Suprapubic skin (tissue), 4 donors: ENCODE results near the gene RPTOR. TPM values are rescaled to one million over a fixed set of nuclear protein-coding genes. Genes with fewer than 3 reads are reported as not detected.

Source experiments
- DNase-seq, 2 donors: peaks; one replicate each; pipeline ENCODE4 v3.0.0-alpha.2; 2019; ENCODE audit warnings: low spot score in 2 of 2
- H3K27ac ChIP-seq: fragments of 200-600 bp; sonication (generic); one replicate; pipeline ENCODE4 v1.5.1; 2019
- H3K27me3 ChIP-seq: fragments of 200-600 bp; sonication (generic); one replicate; pipeline ENCODE4 v1.5.1; 2019
- H3K36me3 ChIP-seq: fragments of 200-600 bp; sonication (generic); one replicate; pipeline ENCODE4 v1.5.1; 2019
- H3K4me1 ChIP-seq: fragments of 200-600 bp; sonication (generic); one replicate; pipeline ENCODE4 v1.5.1; 2019
- H3K4me3 ChIP-seq: fragments of 200-600 bp; sonication (generic); one replicate; pipeline ENCODE4 v1.5.1; 2019; ENCODE audit warnings: mild to moderate bottlenecking
- H3K9me3 ChIP-seq: fragments of 200-600 bp; sonication (generic); one replicate; pipeline ENCODE4 v1.5.1; 2019
- EP300 ChIP-seq: sonication (generic); formaldehyde crosslinking; IDR thresholded peaks from one replicate; pipeline ENCODE4 v1.6.1; 2017; ENCODE audit warnings: antibody characterized with exemption
- POLR2A ChIP-seq, 2 donors: fragments of 450-650 bp; IDR thresholded peaks; one replicate each; pipeline ENCODE4 v1.6.1; 2017; ENCODE audit warnings: antibody characterized with exemption in 2 of 2, mild to moderate bottlenecking in 2 of 2, moderate library complexity in 2 of 2
- POLR2AphosphoS5 ChIP-seq, 3 donors: sonication (generic); formaldehyde crosslinking; IDR thresholded peaks; one replicate each; pipeline ENCODE4 v1.6.1; 2017; ENCODE audit warnings: antibody characterized with exemption in 3 of 3
- WGBS: methylation state at CpG from one replicate; pipeline ENCODE4 v1.1.5; 2018; 5-methylcytosine and 5-hydroxymethylcytosine counted together
- total RNA-seq, 4 donors: library from RNA; depleted of rRNA; stranded (reverse); fragments of >200 nt; gene quantifications; one replicate each; pipeline ENCODE4 v1.1.0, GENCODE V29; 2016
- TF ChIP-seq, protein P1 (sequence below), 2 donors: fragments of 200-600 bp in 1 of 2; fragments of 450-650 bp in 1 of 2; sonication (generic) in 1 of 2; IDR thresholded peaks; one replicate each; pipeline ENCODE4 v1.5.1; 2016 to 2019; ENCODE audit warnings: antibody characterized with exemption in 2 of 2, mild to moderate bottlenecking in 1 of 2, moderate library complexity in 1 of 2

The RPTOR gene
- total RNA-seq, 4 donors from 2014 or later = 45.8 to 84.6 (median 53.0) TPM

DNA sequence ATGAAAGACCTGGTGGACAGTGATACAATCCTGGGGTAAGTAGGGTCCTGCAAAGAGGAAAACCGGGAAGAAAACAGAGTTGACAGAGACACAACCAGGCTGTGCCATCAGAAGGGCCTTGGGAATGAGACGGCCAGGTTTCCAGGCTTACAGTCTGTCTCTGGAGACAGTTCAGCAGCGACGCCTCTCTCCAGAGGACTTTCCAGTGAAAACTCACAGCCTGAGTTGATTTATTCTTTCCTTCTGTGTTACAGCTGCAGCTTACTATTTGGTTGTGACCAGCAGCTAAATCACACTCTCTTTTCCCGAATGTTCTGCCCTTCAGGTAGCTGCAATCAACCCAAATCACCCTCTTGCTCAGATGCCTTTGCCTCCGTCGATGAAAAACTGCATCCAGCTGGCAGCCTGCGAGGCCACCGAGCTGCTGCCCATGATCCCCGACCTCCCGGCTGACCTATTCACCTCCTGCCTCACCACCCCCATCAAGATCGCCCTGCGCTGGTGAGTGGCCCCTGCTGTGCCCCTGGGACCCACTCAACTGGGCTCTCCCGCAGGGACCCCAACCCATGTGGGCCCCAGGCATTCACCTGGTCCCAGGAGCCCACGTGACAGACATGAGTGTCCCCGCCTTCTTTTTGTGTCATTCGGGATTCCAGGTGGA is 209.2 kb downstream of the RPTOR start:
- DNase-seq = no peak
- 78% methylated on average over 17 of the region's 17 CpGs for WGBS
- Histone ChIP-seq H3K9me3 (no peaks in the 10 kb centered on the region), H3K4me3 (no peak overlapping the region), H3K27ac (no peak overlapping the region), H3K36me3 (peaks cover 20% of the 10 kb centered on the region), H3K4me1 (peaks cover 31% of the 10 kb centered on the region), H3K27me3 (no peaks in the 10 kb centered on the region)
- TF ChIP-seq EP300 (no peak), POLR2A (IDR thresholded peaks at IDR 0.05) (no peak), POLR2AphosphoS5 (IDR thresholded peaks at IDR 0.05) (no peak)
- TF ChIP-seq, protein P1, sequence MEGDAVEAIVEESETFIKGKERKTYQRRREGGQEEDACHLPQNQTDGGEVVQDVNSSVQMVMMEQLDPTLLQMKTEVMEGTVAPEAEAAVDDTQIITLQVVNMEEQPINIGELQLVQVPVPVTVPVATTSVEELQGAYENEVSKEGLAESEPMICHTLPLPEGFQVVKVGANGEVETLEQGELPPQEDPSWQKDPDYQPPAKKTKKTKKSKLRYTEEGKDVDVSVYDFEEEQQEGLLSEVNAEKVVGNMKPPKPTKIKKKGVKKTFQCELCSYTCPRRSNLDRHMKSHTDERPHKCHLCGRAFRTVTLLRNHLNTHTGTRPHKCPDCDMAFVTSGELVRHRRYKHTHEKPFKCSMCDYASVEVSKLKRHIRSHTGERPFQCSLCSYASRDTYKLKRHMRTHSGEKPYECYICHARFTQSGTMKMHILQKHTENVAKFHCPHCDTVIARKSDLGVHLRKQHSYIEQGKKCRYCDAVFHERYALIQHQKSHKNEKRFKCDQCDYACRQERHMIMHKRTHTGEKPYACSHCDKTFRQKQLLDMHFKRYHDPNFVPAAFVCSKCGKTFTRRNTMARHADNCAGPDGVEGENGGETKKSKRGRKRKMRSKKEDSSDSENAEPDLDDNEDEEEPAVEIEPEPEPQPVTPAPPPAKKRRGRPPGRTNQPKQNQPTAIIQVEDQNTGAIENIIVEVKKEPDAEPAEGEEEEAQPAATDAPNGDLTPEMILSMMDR (IDR thresholded peaks at IDR 0.05) = no peak

DNA sequence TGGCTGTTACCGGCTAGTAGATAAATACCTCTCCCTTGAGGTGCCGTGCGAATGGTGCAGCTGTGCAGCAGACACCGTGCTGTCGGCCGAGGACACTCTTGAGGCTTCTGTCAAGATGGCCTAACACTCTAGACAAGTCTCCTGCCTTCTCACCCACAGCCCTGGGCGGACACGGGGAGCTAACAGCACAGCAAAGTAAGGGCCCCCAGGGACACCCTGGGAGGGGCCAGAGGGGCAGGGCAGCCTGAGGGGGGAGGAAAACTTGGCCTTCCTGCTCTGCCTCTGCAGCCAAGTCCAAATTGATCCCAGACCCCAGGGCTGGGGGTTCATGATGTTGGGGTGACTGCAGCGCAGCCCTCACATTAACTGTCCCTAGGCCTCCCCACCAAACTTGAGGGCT is 210.2 kb downstream of the RPTOR start:
- WGBS = 81% methylated on average over 8 of the region's 9 CpGs

DNA sequence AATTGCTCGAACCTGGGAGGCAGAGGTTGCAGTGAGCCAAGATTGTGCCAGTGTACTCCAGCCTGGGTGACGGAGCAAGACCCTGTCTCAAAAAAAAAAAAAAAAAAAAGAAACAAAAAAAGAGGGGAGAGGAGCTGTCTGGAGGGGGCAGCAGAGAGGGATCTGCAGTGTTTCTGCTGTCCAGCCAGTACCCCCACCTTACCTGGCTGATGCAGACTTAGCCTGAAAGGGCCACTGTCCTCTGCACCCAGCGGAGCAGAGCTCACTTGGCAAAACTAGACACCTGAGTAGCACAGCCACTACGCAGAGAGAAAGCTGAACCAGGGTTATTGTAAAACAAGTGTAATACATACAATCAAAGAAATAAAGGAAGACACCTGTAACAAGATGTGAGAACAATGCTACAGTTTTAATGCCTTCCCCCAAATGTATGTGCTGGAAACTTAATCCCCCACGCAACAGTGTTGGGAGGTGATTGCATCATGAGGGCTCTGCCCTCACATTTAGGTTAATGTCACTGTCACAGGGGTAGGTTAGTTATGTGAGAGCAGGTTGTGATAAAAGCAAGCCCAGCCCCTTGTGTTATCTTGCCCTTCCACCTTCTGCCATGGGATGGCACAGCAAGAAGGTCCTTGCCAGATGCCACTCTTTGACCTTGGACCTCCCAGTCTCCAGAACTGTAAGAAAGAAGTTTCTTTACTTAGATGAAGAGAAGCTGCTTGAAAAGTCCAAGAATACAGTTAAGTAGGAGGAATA is 211.2 kb downstream of the RPTOR start:
- 98% methylated on average over 5 of the region's 5 CpGs for WGBS
- TF ChIP-seq POLR2AphosphoS5 (IDR thresholded peaks at IDR 0.05) (no peak), EP300 (no peak), POLR2A (IDR thresholded peaks at IDR 0.05) (no peak)
- TF ChIP-seq, protein P1 (IDR thresholded peaks at IDR 0.05) = no peak
- no peaks in the 10 kb centered on the region for H3K27me3 ChIP-seq

More for the DNA sequence above, 210.2 kb downstream of the RPTOR start:
- H3K27ac ChIP-seq = no peak overlapping the region
- no peaks in the 10 kb centered on the region for H3K27me3 ChIP-seq
- H3K36me3 ChIP-seq = peaks cover 20% of the 10 kb centered on the region
- TF ChIP-seq, protein P1 (IDR thresholded peaks at IDR 0.05) = no peak
- TF ChIP-seq POLR2AphosphoS5 (IDR thresholded peaks at IDR 0.05) (no peak), POLR2A (IDR thresholded peaks at IDR 0.05) (no peak), EP300 (no peak)
- H3K9me3 ChIP-seq = no peaks in the 10 kb centered on the region
- no peak for DNase-seq
- H3K4me1 ChIP-seq = peaks cover 33% of the 10 kb centered on the region
- H3K4me3 ChIP-seq = no peak overlapping the region

DNA sequence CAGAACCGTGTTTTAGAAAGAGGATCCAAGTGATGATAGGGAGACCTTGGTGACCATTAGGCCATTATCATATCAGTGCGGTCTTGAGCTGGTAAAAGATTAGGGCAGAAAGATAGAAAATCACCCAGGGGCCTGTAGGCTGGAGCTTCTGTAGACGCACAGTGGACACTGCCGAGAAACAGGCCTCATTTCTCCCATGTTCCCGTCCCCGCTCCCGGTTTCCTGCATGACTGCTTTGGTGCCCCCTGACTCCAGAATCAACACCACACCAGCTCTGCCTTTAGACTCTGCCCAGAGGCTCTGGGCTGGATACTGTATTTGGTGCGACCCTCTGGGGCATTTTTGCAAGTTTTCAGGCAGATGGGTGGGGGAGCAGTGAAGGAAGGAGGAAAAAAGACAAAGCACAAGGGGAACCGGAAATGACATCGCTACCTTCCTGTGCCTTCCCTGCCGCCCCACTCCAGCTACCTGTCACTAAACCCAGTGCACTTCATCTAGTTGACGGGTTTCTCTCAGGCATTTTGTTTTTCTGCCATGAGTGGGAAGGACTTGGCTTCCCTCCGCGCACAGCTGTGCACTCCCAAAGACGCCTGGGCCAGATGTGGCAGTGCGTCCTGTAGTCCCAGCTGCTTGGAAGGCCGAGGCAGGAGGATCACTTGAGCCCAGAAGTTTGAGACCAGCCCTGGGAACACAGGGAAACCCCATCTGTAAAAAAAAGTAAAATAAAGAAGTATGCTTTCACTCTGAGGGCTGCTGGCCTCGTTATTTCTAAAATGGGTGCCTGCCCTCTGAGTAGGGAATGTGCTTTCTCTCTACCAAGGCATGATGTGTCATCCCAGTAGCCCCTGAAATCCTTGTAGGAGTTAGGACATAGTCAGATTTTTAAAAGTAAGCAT is 214.1 kb downstream of the RPTOR start:
- H3K9me3 ChIP-seq = no peaks in the 10 kb centered on the region
- 69% methylated on average over 18 of the region's 18 CpGs for WGBS
- no peak overlapping the region for H3K27ac ChIP-seq
- no peak for TF ChIP-seq POLR2AphosphoS5 (IDR thresholded peaks at IDR 0.05)
- TF ChIP-seq EP300 = no peak
- TF ChIP-seq POLR2A (IDR thresholded peaks at IDR 0.05) = no peak
- TF ChIP-seq, protein P1 (IDR thresholded peaks at IDR 0.05) = no peak
- H3K4me1 ChIP-seq = peaks cover 15% of the 10 kb centered on the region
- H3K4me3 ChIP-seq = no peak overlapping the region
- peaks cover 20% of the 10 kb centered on the region for H3K36me3 ChIP-seq
- no peaks in the 10 kb centered on the region for H3K27me3 ChIP-seq
- DNase-seq = no peak

More for the DNA sequence above, 211.2 kb downstream of the RPTOR start:
- Histone ChIP-seq H3K27ac (no peak overlapping the region), H3K36me3 (peaks cover 20% of the 10 kb centered on the region), H3K4me3 (no peak overlapping the region), H3K4me1 (peaks cover 27% of the 10 kb centered on the region), H3K9me3 (no peaks in the 10 kb centered on the region)
- no peak for DNase-seq
